Keratinocyte (primary cell): ENCODE data around the gene ADI1.

Experiments
- EZH2 ChIP-seq: IDR thresholded peaks from one replicate; pipeline ENCODE4 v1.6.1; 2012; ENCODE audit warnings: inconsistent platforms, mild to moderate bottlenecking, low read length, moderate library complexity
- TF ChIP-seq, protein P1 (sequence below), 3 experiments: IDR thresholded peaks in 1 of 3; conservative IDR thresholded peaks in 1 of 3; optimal IDR thresholded peaks in 1 of 3; 2 replicates in 2 of 3; 3 replicates in 1 of 3; pipeline versions ENCODE3 to v1.5.1; 2011; ENCODE audit warnings: low read length in 3 of 3, mild to moderate bottlenecking in 3 of 3, moderate library complexity in 2 of 3, control low read depth in 1 of 3, inconsistent platforms in 1 of 3; ENCODE audit not compliant: insufficient read depth in 2 of 3; ENCODE audit errors: extremely low read depth in 1 of 3

GRCh38 chr2:3456125-3456524, 63.2 kb downstream of the ADI1 start:
- TF ChIP-seq, protein P1, sequence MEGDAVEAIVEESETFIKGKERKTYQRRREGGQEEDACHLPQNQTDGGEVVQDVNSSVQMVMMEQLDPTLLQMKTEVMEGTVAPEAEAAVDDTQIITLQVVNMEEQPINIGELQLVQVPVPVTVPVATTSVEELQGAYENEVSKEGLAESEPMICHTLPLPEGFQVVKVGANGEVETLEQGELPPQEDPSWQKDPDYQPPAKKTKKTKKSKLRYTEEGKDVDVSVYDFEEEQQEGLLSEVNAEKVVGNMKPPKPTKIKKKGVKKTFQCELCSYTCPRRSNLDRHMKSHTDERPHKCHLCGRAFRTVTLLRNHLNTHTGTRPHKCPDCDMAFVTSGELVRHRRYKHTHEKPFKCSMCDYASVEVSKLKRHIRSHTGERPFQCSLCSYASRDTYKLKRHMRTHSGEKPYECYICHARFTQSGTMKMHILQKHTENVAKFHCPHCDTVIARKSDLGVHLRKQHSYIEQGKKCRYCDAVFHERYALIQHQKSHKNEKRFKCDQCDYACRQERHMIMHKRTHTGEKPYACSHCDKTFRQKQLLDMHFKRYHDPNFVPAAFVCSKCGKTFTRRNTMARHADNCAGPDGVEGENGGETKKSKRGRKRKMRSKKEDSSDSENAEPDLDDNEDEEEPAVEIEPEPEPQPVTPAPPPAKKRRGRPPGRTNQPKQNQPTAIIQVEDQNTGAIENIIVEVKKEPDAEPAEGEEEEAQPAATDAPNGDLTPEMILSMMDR (optimal IDR thresholded peaks at IDR 0.05 in 1 of 3, IDR thresholded peaks at IDR 0.05 in 1 of 3, conservative IDR thresholded peaks at IDR 0.05 in 1 of 3; ENCODE audit: extremely low read depth in 1 of 3, insufficient read depth in 2 of 3, low read length in 3 of 3) = no peak
- no peak for TF ChIP-seq EZH2
